ENCODE results near the gene CLIP4. TPM values are rescaled to one million over a fixed set of nuclear protein-coding genes. Genes with fewer than 3 reads are reported as not detected.

CLIP4 gene
- total and polyA plus RNA-seq, 2 of the 4 experiments (the other 2 are of a cell fraction) = 29.7 to 66.3 TPM

DNA sequence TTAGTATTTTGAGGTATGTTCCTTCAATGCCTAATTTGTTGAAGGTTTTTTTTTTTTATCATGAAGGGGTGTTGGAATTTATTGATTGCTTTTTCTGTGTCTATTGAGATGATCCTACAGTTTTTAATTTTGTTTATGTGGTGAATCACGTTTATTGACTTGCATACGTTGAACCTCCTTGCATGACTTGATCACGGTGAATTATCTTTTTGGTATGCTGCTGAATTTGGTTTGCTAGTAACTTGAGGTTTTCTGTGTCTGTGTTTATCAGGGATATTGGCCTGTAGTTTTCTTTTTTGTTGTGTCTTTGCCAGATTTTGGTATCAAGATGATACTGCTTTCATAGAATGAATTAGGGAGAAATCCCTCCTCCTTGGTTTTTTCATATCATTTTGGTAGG lies 23.9 kb downstream of the CLIP4 start:
- H3K18ac ChIP-seq (ENCODE audit: low read depth, low read length) = peak overlapping the region; percentile 52; the same call in 1 of the 2 replicates
- no TSS peak for BruUV-seq (replicated peaks)
- ATAC-seq (ENCODE audit: low read depth) = peak; percentile 53
- no peak overlapping the region for H3K14ac ChIP-seq (replicated peaks; ENCODE audit: low read depth, low read length)
- H2BK5ac ChIP-seq (ENCODE audit: low read depth, low read length, poor library complexity, severe bottlenecking) = peak overlapping the region; percentile 79
- H3K4ac ChIP-seq (ENCODE audit: low read depth, low read length) = no peak overlapping the region
- WGBS, 2 experiments (ENCODE audit: extremely low coverage in 2 of 2, insufficient read length in 1 of 2) = no CpG with 5 or more reads among the region's 3 CpGs
- intact Hi-C loops (cut with micrococcal nuclease) = no loop called here
- no peak overlapping the region for H3K23ac ChIP-seq (ENCODE audit: low read depth, low read length)
- ChIA-PET POLR2A (ENCODE audit: unreplicated experiment) (interaction anchor here (1.3 kb wide), 1 partner anchor 9 kb away, joined by 4 read pairs; no protein-coding TSS in a partner anchor), CTCF (interaction anchor here (1.0 kb wide), 1 partner anchor 53 kb away, joined by 3 read pairs; no protein-coding TSS in a partner anchor)
- H3K27me3 ChIP-seq (ENCODE audit: control insufficient read depth, insufficient read depth, low read length) = no peaks in the 10 kb centered on the region
- no peak overlapping the region for H4K91ac ChIP-seq (ENCODE audit: insufficient read depth, low read depth, low read length)
- no peak overlapping the region for H3K9ac ChIP-seq (ENCODE audit: low read depth, low read length)
- H2AK5ac ChIP-seq (ENCODE audit: low read depth, low read length) = no peak overlapping the region
- no peak overlapping the region for H3K27ac ChIP-seq (ENCODE audit: insufficient read depth, low read length)
- H2BK120ac ChIP-seq (ENCODE audit: low read depth, low read length) = no peak overlapping the region
- H2BK15ac ChIP-seq (ENCODE audit: low read depth, low read length) = no peak overlapping the region
- TF ChIP-seq, protein P1, sequence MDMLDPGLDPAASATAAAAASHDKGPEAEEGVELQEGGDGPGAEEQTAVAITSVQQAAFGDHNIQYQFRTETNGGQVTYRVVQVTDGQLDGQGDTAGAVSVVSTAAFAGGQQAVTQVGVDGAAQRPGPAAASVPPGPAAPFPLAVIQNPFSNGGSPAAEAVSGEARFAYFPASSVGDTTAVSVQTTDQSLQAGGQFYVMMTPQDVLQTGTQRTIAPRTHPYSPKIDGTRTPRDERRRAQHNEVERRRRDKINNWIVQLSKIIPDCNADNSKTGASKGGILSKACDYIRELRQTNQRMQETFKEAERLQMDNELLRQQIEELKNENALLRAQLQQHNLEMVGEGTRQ (IDR thresholded peaks at IDR 0.05; ENCODE audit: low read depth, low read length) = no peak
- peak; percentile 53; the same call in 1 of the 2 replicates for TF ChIP-seq BHLHE40 (IDR thresholded peaks at IDR 0.05; ENCODE audit: low read depth, low read length)
- H3K9me1 ChIP-seq (ENCODE audit: insufficient read depth, low read length) = peaks cover 3% of the 10 kb centered on the region
- peak overlapping the region; percentile 55; the same call in 1 of the 2 replicates for H3K4me2 ChIP-seq (ENCODE audit: low read depth, low read length)
- H4K8ac ChIP-seq (ENCODE audit: low read depth in 2 of 2, low read length in 2 of 2) = no peak overlapping the region
- H2BK20ac ChIP-seq (ENCODE audit: low read depth, low read length) = no peak overlapping the region
- no peak overlapping the region for H3K4me3 ChIP-seq (ENCODE audit: insufficient read depth, low read depth, low read length)
- H3K56ac ChIP-seq (ENCODE audit: extremely low read depth, insufficient read depth, low read length) = no peak overlapping the region
- no peak overlapping the region for H2AFZ ChIP-seq (replicated peaks; ENCODE audit: low read length, poor library complexity)
- dilution Hi-C loops (cut with HindIII; ENCODE audit: low sequenced_read_pairs, unreplicated experiment) = no loop called here
- DNase-seq = peak; percentile 81
- H4K20me1 ChIP-seq (ENCODE audit: insufficient read depth, low read length) = no peaks in the 10 kb centered on the region
- H3K79me1 ChIP-seq (ENCODE audit: low read depth in 1 of 2, low read length in 2 of 2) = peaks cover 6 to 33% of the 10 kb centered on the region in 2 experiments; a peak in 3 of 4 replicates
- H3K9me3 ChIP-seq (ENCODE audit: control insufficient read depth, insufficient read depth, low read length) = no peaks in the 10 kb centered on the region
- peaks cover 16% of the 10 kb centered on the region for H3K36me3 ChIP-seq (ENCODE audit: control insufficient read depth, insufficient read depth, low read length)
- peak overlapping the region; percentile 84; the same call in 1 of the 2 replicates for H4K5ac ChIP-seq (ENCODE audit: low read depth, low read length)
- H2AK9ac ChIP-seq (replicated peaks; ENCODE audit: low read depth, low read length, poor library complexity) = no peak overlapping the region
- 0 out of 2 replicates have a peak, but pooled peaks cover 2% of the 10 kb centered on the region for H3K4me1 ChIP-seq (ENCODE audit: control insufficient read depth, insufficient read depth, low read length)
- in situ Hi-C loops (cut with MboI; ENCODE audit: low sequenced_read_pairs) = no loop called here
